NCI-H1694 treated with DMSO at 0.1 percent for 48 hours (cell line): ENCODE results near the gene PCDHGC4.

Source experiments
- DNase-seq: peaks from one replicate; lab custom pipeline; 2025; lab: John Stamatoyannopoulos, UW

Gene PCDHGC4

GRCh38 chr5:141529873-141530272, 45.0 kb downstream of the PCDHGC4 start:
- no peak for DNase-seq

GRCh38 chr5:141532726-141533125, 47.9 kb downstream of the PCDHGC4 start:
- DNase-seq, result no peak

GRCh38 chr5:141533897-141534296, 49.1 kb downstream of the PCDHGC4 start:
- DNase-seq, result no peak

- DNase-seq, result peak; percentile 39
Measured at GRCh38 chr5:141534492-141535213, 49.8 kb downstream of the PCDHGC4 start.
